Panc1 (cell line): ENCODE measurements around the gene BARHL1. TPM values are rescaled to one million over a fixed set of nuclear protein-coding genes. Genes with fewer than 3 reads are reported as not detected.

Experiments
- ATAC-seq: fragments of 200-7000 bp; cut with Tn5 transposase; 2 replicates; pipeline ENCODE4 v1.9.1; 2020; ENCODE audit warnings: mild to moderate bottlenecking, moderate library complexity
- BruUV-seq: library from RNA; stranded (reverse); fragments of 400-500 nt; replicated peaks from 2 replicates; lab custom pipeline; 2021; lab: Mats Ljungman, UMichigan
- CTCF ChIA-PET: fragments of 300-600 bp; sonication (Branson Sonifier 250); formaldehyde crosslinking; loops from one replicate; lab custom pipeline; 2022; ENCODE audit warnings: antibody characterized with exemption; lab: Charles Lee
- POLR2A ChIA-PET: fragments of 300-600 bp; sonication (Branson Sonifier 250); formaldehyde crosslinking; loops from one replicate; lab custom pipeline; 2022; ENCODE audit warnings: antibody characterized with exemption; lab: Charles Lee
- DNase-seq: peaks from one replicate; pipeline ENCODE4 v3.0.0-alpha.2; 2010; ENCODE audit warnings: low read depth, low spot score
- H3K27ac ChIP-seq: 2 replicates; pipeline ENCODE4 v1.5.1; 2011; ENCODE audit warnings: mild to moderate bottlenecking, low read length, inconsistent platforms
- H3K27me3 ChIP-seq: fragments of 200-500 bp; sonication (Bioruptor generic); 2 replicates; pipeline ENCODE4 v1.6.0; 2014; ENCODE audit warnings: low read length, inconsistent platforms; ENCODE audit not compliant: control insufficient read depth, insufficient read depth
- H3K36me3 ChIP-seq: fragments of 200-500 bp; sonication (Bioruptor generic); 2 replicates; pipeline ENCODE4 v1.5.1; 2014; ENCODE audit warnings: inconsistent platforms, mild to moderate bottlenecking, low read length, moderate library complexity; ENCODE audit not compliant: control insufficient read depth, insufficient read depth
- H3K4me1 ChIP-seq: 2 replicates; pipeline ENCODE4 v1.5.1; 2011; ENCODE audit warnings: inconsistent platforms, mild to moderate bottlenecking, low read length, moderate library complexity; ENCODE audit not compliant: control insufficient read depth, insufficient read depth
- H3K4me3 ChIP-seq, 2 experiments: 2 replicates each; pipeline ENCODE4 v1.5.1; 2011 to 2012; ENCODE audit warnings: low read depth in 2 of 2, low read length in 2 of 2, mild to moderate bottlenecking in 2 of 2, inconsistent platforms in 1 of 2, moderate library complexity in 1 of 2
- H3K9me3 ChIP-seq: fragments of 200-500 bp; sonication (Bioruptor generic); 2 replicates; pipeline ENCODE4 v1.5.1; 2014; ENCODE audit warnings: low read depth, mild to moderate bottlenecking, inconsistent platforms, low read length, moderate library complexity; ENCODE audit not compliant: control insufficient read depth, insufficient read depth
- POLR2AphosphoS5 ChIP-seq: IDR thresholded peaks from 2 replicates; pipeline ENCODE4 v1.6.1; 2012; ENCODE audit warnings: mild to moderate bottlenecking, low read depth, low read length, moderate library complexity
- SIN3A ChIP-seq: IDR thresholded peaks from 2 replicates; pipeline ENCODE4 v1.6.1; 2012; ENCODE audit warnings: low read depth, mild to moderate bottlenecking, low read length, moderate library complexity, borderline replicate concordance; ENCODE audit not compliant: insufficient read depth
- TCF7L2 ChIP-seq: IDR thresholded peaks from 2 replicates; pipeline ENCODE4 v1.6.1; 2011; ENCODE audit warnings: mild to moderate bottlenecking, low read depth, low read length, inconsistent platforms
- in situ Hi-C: cut with HindIII; loops from 2 replicates; pipeline ENCODE4 v1.10.0; 2016; ENCODE audit warnings: low sequenced_read_pairs, low pct_unique_long_range_greater_than_20kb
- intact Hi-C: fragments of 100-400 bp; cut with micrococcal nuclease; formaldehyde crosslinking; loops from one replicate; pipeline ENCODE4 v1.10.0; 2022; ENCODE audit not compliant: unreplicated experiment
- total RNA-seq: library from RNA; stranded (reverse); gene quantifications from one replicate; pipeline ENCODE4 v1.2.1, GENCODE V29; 2021; ENCODE audit not compliant: unreplicated experiment
- TF ChIP-seq, protein P1 (sequence below): fragments of 450-650 bp; IDR thresholded peaks from 2 replicates; pipeline ENCODE4 v1.5.1; 2017; ENCODE audit warnings: mild to moderate bottlenecking
- TF ChIP-seq, protein P2 (sequence below), 2 experiments: IDR thresholded peaks; 2 replicates each; pipeline ENCODE4 v1.6.1; 2011 to 2012; ENCODE audit warnings: low read depth in 2 of 2, control low read depth in 1 of 2, low read length in 1 of 2, mild to moderate bottlenecking in 1 of 2, moderate library complexity in 1 of 2; ENCODE audit not compliant: insufficient read depth in 1 of 2

Gene BARHL1
- total RNA-seq, 1 experiment from 2014 or later, result not detected

DNA sequence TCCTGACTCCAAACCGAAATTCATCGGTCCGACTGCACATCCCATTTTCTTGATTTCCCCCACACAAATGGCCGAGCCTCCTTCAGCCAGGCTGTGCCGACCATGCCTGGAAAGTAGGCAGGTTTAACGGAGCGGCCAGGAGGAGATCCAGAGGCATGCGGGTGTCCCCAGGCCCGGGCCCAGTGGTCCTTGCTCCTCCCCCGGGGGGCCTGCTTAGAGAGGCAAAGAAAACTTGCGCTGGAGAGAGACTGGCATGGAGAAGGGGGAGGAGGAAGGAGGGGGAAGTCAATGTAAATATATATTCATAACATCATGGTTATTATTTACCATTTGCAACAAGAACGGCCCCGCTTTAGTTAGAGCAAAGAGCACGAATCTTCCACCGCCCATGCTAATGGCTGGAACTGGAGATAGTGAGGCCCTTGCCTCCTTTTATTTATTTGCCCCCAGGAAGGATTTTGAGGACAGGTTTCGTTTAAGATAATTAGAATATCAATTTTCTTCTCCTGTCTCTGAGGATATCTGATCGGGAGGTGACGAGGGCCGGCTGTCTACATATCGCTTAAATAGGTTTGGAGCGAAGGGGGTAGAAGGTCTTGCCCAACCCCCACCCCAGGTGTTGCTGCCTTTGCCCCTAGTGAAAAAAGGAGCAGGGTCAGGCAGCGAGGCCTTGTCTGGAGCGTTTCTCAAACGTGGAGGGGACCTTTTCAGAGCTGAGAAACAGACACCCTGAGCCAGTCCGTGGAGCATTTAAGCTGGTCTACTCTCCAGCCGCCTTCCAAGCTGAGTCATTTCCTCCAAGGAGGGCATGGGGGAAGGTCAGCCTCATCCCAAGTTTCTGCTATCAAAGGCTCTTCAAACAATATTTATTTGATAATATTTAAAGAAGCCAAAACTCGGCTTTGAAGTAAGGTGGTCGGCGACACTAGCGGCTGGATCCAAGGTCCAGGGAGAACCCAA, 2.5 kb downstream of the BARHL1 start:
- POLR2A ChIA-PET, result no interaction called here
- peaks cover 3% of the 10 kb centered on the region; the same call in 1 of the 2 replicates for H3K27me3 ChIP-seq

DNA sequence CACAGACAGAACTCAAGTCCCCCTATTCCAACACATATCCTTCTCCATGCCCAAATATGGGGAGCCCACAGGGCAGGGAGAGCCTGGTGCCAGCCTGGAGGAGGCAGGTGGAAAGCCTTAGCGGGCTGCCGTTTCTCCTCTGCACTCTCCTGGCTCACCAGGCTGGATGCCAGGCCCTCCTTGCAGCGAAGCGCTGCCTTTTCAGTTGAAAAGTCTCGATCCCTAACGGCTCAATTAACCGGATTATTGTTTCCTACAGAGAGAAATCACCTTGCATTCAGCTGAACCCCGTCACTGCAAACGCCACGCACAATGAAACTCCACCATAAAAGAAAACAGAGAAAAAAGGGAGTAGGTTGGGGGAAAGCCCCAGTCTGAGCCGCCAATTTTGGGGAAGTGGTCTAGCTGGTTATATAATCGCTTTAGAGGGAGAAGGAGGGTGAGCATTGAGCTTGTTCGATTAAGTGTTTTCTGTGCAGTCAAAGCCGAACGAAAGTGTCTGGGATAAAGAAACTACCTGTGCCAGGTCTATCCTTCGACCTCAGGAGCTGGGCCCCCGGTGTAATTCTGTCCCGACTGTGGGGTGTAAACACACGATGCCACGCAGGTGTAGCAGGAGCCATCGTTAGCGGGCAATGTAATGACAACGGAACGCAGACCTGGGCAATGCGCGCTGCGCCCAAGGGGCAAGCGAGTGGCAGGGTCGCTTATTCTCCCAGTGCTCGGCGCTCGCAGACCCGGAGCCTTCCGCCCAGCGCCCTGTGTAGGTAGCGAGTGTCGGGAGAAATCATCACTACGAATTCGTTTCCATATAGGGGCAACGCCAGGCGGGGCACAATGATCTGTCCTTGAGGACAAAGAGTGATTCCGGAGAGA, 3.8 kb downstream of the BARHL1 start:
- H3K9me3 ChIP-seq, result no peaks in the 10 kb centered on the region
- H3K27me3 ChIP-seq, result peaks cover 2% of the 10 kb centered on the region; the same call in 1 of the 2 replicates
- no peaks in the 10 kb centered on the region for H3K4me1 ChIP-seq
- H3K36me3 ChIP-seq, result no peaks in the 10 kb centered on the region
- in situ Hi-C loops, result no loop called here
- ChIA-PET POLR2A (no interaction called here), CTCF (interaction anchor here (0.8 kb wide), 1 partner anchor 418 kb away, joined by 12 read pairs; no protein-coding TSS in a partner anchor)
- no peak for ATAC-seq
- DNase-seq, result no peak
- no peak overlapping the region for H3K27ac ChIP-seq
- no TSS peak for BruUV-seq
- intact Hi-C loops, result no loop called here
- TF ChIP-seq POLR2AphosphoS5 (no peak), TCF7L2 (no peak), SIN3A (no peak)
- TF ChIP-seq, protein P1, sequence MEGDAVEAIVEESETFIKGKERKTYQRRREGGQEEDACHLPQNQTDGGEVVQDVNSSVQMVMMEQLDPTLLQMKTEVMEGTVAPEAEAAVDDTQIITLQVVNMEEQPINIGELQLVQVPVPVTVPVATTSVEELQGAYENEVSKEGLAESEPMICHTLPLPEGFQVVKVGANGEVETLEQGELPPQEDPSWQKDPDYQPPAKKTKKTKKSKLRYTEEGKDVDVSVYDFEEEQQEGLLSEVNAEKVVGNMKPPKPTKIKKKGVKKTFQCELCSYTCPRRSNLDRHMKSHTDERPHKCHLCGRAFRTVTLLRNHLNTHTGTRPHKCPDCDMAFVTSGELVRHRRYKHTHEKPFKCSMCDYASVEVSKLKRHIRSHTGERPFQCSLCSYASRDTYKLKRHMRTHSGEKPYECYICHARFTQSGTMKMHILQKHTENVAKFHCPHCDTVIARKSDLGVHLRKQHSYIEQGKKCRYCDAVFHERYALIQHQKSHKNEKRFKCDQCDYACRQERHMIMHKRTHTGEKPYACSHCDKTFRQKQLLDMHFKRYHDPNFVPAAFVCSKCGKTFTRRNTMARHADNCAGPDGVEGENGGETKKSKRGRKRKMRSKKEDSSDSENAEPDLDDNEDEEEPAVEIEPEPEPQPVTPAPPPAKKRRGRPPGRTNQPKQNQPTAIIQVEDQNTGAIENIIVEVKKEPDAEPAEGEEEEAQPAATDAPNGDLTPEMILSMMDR, result no peak
- TF ChIP-seq, protein P2, sequence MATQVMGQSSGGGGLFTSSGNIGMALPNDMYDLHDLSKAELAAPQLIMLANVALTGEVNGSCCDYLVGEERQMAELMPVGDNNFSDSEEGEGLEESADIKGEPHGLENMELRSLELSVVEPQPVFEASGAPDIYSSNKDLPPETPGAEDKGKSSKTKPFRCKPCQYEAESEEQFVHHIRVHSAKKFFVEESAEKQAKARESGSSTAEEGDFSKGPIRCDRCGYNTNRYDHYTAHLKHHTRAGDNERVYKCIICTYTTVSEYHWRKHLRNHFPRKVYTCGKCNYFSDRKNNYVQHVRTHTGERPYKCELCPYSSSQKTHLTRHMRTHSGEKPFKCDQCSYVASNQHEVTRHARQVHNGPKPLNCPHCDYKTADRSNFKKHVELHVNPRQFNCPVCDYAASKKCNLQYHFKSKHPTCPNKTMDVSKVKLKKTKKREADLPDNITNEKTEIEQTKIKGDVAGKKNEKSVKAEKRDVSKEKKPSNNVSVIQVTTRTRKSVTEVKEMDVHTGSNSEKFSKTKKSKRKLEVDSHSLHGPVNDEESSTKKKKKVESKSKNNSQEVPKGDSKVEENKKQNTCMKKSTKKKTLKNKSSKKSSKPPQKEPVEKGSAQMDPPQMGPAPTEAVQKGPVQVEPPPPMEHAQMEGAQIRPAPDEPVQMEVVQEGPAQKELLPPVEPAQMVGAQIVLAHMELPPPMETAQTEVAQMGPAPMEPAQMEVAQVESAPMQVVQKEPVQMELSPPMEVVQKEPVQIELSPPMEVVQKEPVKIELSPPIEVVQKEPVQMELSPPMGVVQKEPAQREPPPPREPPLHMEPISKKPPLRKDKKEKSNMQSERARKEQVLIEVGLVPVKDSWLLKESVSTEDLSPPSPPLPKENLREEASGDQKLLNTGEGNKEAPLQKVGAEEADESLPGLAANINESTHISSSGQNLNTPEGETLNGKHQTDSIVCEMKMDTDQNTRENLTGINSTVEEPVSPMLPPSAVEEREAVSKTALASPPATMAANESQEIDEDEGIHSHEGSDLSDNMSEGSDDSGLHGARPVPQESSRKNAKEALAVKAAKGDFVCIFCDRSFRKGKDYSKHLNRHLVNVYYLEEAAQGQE (IDR thresholded peaks at IDR 0.05; ENCODE audit: insufficient read depth in 1 of 2, low read depth in 2 of 2, low read length in 1 of 2), result no peak
- H3K4me3 ChIP-seq, result no peak overlapping the region

More for the DNA sequence above, 2.5 kb downstream of the BARHL1 start:
- DNase-seq (no peak), ATAC-seq (no peak)
- H3K4me3 ChIP-seq, result no peak overlapping the region
- no TSS peak for BruUV-seq
- no peaks in the 10 kb centered on the region for H3K4me1 ChIP-seq
- H3K27ac ChIP-seq, result no peak overlapping the region
- CTCF ChIA-PET, result no interaction called here
- no peak for TF ChIP-seq TCF7L2
- TF ChIP-seq, protein P2 (IDR thresholded peaks at IDR 0.05; ENCODE audit: insufficient read depth in 1 of 2, low read depth in 2 of 2, low read length in 1 of 2), result no peak
- no peak for TF ChIP-seq POLR2AphosphoS5
- TF ChIP-seq, protein P1, result no peak
- TF ChIP-seq SIN3A, result no peak
- no peaks in the 10 kb centered on the region for H3K9me3 ChIP-seq
- in situ Hi-C loops (no loop called here), intact Hi-C loops (no loop called here)
- H3K36me3 ChIP-seq, result no peaks in the 10 kb centered on the region
